Effector memory CD4-positive, alpha-beta T cell (primary cell): Measurements from ENCODE around the gene PPP2R1A.

Experiments used
- DNase-seq, 3 donors: peaks; one replicate each; pipeline ENCODE4 v3.0.0-alpha.2; 2020
- H3K27ac ChIP-seq: 2 replicates; pipeline ENCODE4 v1.7.0; 2013; ENCODE audit warnings: mild to moderate bottlenecking, low read length, moderate library complexity; ENCODE audit not compliant: insufficient read depth, poor library complexity, severe bottlenecking
- H3K27me3 ChIP-seq: replicated peaks from 2 replicates; pipeline ENCODE4 v1.7.0; 2013; ENCODE audit warnings: mild to moderate bottlenecking, low read length; ENCODE audit not compliant: insufficient read depth, control insufficient read depth, poor library complexity, severe bottlenecking
- H3K36me3 ChIP-seq: 2 replicates; pipeline ENCODE4 v1.7.0; 2013; ENCODE audit warnings: mild to moderate bottlenecking, low read length, moderate library complexity; ENCODE audit not compliant: control insufficient read depth, insufficient read depth
- H3K4me1 ChIP-seq: 2 replicates; pipeline ENCODE4 v1.7.0; 2013; ENCODE audit warnings: low read length, mild to moderate bottlenecking; ENCODE audit not compliant: control insufficient read depth, insufficient read depth, poor library complexity, severe bottlenecking
- H3K4me3 ChIP-seq: 2 replicates; pipeline ENCODE4 v1.7.0; 2013; ENCODE audit warnings: low read length, low read depth, mild to moderate bottlenecking; ENCODE audit not compliant: insufficient read depth, poor library complexity, severe bottlenecking
- H3K9me3 ChIP-seq: 2 replicates; pipeline ENCODE4 v1.7.0; 2013; ENCODE audit warnings: mild to moderate bottlenecking, low read length, moderate library complexity; ENCODE audit not compliant: control insufficient read depth

Gene PPP2R1A

GRCh38 chr19:52176574-52176973 lies 13.3 kb upstream of the PPP2R1A start:
- Histone ChIP-seq H3K36me3 (no peaks in the 10 kb centered on the region), H3K27me3 (no peaks in the 10 kb centered on the region), H3K9me3 (no peaks in the 10 kb centered on the region), H3K4me1 (no peaks in the 10 kb centered on the region), H3K4me3 (no peak overlapping the region), H3K27ac (no peak overlapping the region)
- DNase-seq = no peak

GRCh38 chr19:52187407-52187806 lies 2.4 kb upstream of the PPP2R1A start:
- peaks cover 27% of the 10 kb centered on the region for H3K4me1 ChIP-seq
- no peaks in the 10 kb centered on the region for H3K36me3 ChIP-seq
- no peaks in the 10 kb centered on the region for H3K27me3 ChIP-seq
- H3K4me3 ChIP-seq = no peak overlapping the region
- H3K9me3 ChIP-seq = no peaks in the 10 kb centered on the region
- no peak overlapping the region for H3K27ac ChIP-seq
- no peak for DNase-seq

- H3K4me3 ChIP-seq = peak overlapping the region; percentile 22
- H3K9me3 ChIP-seq = no peaks in the 10 kb centered on the region
- no peaks in the 10 kb centered on the region for H3K36me3 ChIP-seq
- DNase-seq = no peak
- H3K27me3 ChIP-seq = no peaks in the 10 kb centered on the region
- H3K27ac ChIP-seq = peak overlapping the region; percentile 77
- H3K4me1 ChIP-seq = peaks cover 27% of the 10 kb centered on the region
Measured at GRCh38 chr19:52188822-52189734, 774 bp upstream of the PPP2R1A start.

- no peaks in the 10 kb centered on the region for H3K9me3 ChIP-seq
- H3K27ac ChIP-seq = peak overlapping the region; percentile 98
- H3K36me3 ChIP-seq = peaks cover 10% of the 10 kb centered on the region
- H3K4me1 ChIP-seq = peaks cover 27% of the 10 kb centered on the region
- H3K27me3 ChIP-seq = no peaks in the 10 kb centered on the region
- DNase-seq = no peak
- peak overlapping the region; percentile 91 for H3K4me3 ChIP-seq
Measured at GRCh38 chr19:52190487-52191293, 838 bp downstream of the PPP2R1A start.

- Histone ChIP-seq H3K36me3 (peaks cover 17% of the 10 kb centered on the region), H3K27ac (no peak overlapping the region), H3K4me3 (peak overlapping the region; percentile 91), H3K9me3 (no peaks in the 10 kb centered on the region), H3K27me3 (no peaks in the 10 kb centered on the region), H3K4me1 (peaks cover 27% of the 10 kb centered on the region)
- no peak for DNase-seq
Measured at GRCh38 chr19:52191389-52191788, 1.5 kb downstream of the PPP2R1A start.

- Histone ChIP-seq H3K36me3 (peaks cover 22% of the 10 kb centered on the region), H3K4me3 (no peak overlapping the region), H3K9me3 (no peaks in the 10 kb centered on the region), H3K27ac (no peak overlapping the region), H3K27me3 (no peaks in the 10 kb centered on the region), H3K4me1 (peaks cover 27% of the 10 kb centered on the region)
- DNase-seq = no peak
Measured at GRCh38 chr19:52191951-52192350, 2.1 kb downstream of the PPP2R1A start.

- H3K4me3 ChIP-seq = no peak overlapping the region
- DNase-seq = no peak
- H3K4me1 ChIP-seq = peaks cover 13% of the 10 kb centered on the region
- H3K27me3 ChIP-seq = no peaks in the 10 kb centered on the region
- peaks cover 41% of the 10 kb centered on the region for H3K36me3 ChIP-seq
- no peak overlapping the region for H3K27ac ChIP-seq
- no peaks in the 10 kb centered on the region for H3K9me3 ChIP-seq
Measured at GRCh38 chr19:52196256-52196967, 6.6 kb downstream of the PPP2R1A start.

GRCh38 chr19:52197964-52198363 lies 8.1 kb downstream of the PPP2R1A start:
- Histone ChIP-seq H3K9me3 (no peaks in the 10 kb centered on the region), H3K27ac (no peak overlapping the region), H3K4me1 (peaks cover 3% of the 10 kb centered on the region), H3K4me3 (no peak overlapping the region), H3K27me3 (no peaks in the 10 kb centered on the region), H3K36me3 (peaks cover 57% of the 10 kb centered on the region)
- no peak for DNase-seq

GRCh38 chr19:52198678-52199077 lies 8.8 kb downstream of the PPP2R1A start:
- H3K36me3 ChIP-seq = peaks cover 64% of the 10 kb centered on the region
- H3K4me3 ChIP-seq = no peak overlapping the region
- peaks cover 3% of the 10 kb centered on the region for H3K4me1 ChIP-seq
- H3K27me3 ChIP-seq = no peaks in the 10 kb centered on the region
- DNase-seq = no peak
- no peak overlapping the region for H3K27ac ChIP-seq
- H3K9me3 ChIP-seq = no peaks in the 10 kb centered on the region
